Common myeloid progenitor, CD34-positive (primary cell): ENCODE data around the gene COG1.

ENCODE experiments used
- CTCF ChIA-PET: fragments of 350-600 bp; sonication (Branson Sonifier 250); formaldehyde crosslinking; loops from one replicate; lab custom pipeline; 2021; ENCODE audit warnings: antibody characterized with exemption; lab: Charles Lee
- POLR2A ChIA-PET: fragments of 350-600 bp; sonication (Branson Sonifier 250); formaldehyde crosslinking; loops from one replicate; lab custom pipeline; 2021; ENCODE audit warnings: antibody characterized with exemption; lab: Charles Lee
- DNase-seq, 3 donors: peaks; one replicate each; pipeline versions ENCODE4 v3.0.0 to v3.0.0-alpha.2; 2013
- H3K27ac ChIP-seq, 2 experiments: 1 replicate in 1 of 2; 2 replicates in 1 of 2; pipeline ENCODE4 v1.7.0; 2013; ENCODE audit warnings: inconsistent platforms in 2 of 2, low read length in 2 of 2, mild to moderate bottlenecking in 2 of 2, low read depth in 1 of 2, moderate library complexity in 1 of 2; ENCODE audit not compliant: severe bottlenecking in 2 of 2, insufficient read depth in 1 of 2, poor library complexity in 1 of 2
- H3K27me3 ChIP-seq, 5 experiments: replicated peaks in 2 of 5; 1 replicate in 3 of 5; 2 replicates in 2 of 5; pipeline versions ENCODE4 v1.6.1 to v1.7.0; 2013; ENCODE audit warnings: low read length in 4 of 5, mild to moderate bottlenecking in 2 of 5, moderate library complexity in 2 of 5, inconsistent platforms in 1 of 5; ENCODE audit not compliant: insufficient read depth in 5 of 5, control insufficient read depth in 4 of 5
- H3K36me3 ChIP-seq, 4 experiments: 1 replicate in 2 of 4; 2 replicates in 2 of 4; pipeline versions ENCODE4 v1.6.1 to v1.7.0; 2013; ENCODE audit warnings: low read length in 3 of 4, control low read depth in 1 of 4, mild to moderate bottlenecking in 1 of 4; ENCODE audit not compliant: control insufficient read depth in 4 of 4, insufficient read depth in 4 of 4
- H3K4me1 ChIP-seq, 4 experiments: 1 replicate in 3 of 4; 2 replicates in 1 of 4; pipeline versions ENCODE4 v1.6.1 to v1.7.1; 2013; ENCODE audit warnings: low read length in 3 of 4, mild to moderate bottlenecking in 3 of 4, control low read depth in 1 of 4, inconsistent platforms in 1 of 4, moderate library complexity in 1 of 4; ENCODE audit not compliant: control insufficient read depth in 4 of 4, insufficient read depth in 4 of 4; ENCODE audit errors: control extremely low read depth in 1 of 4
- H3K4me3 ChIP-seq, 7 experiments: 1 replicate in 4 of 7; 2 replicates in 3 of 7; pipeline versions ENCODE4 v1.5.1 to v1.7.0; 2013; ENCODE audit warnings: mild to moderate bottlenecking in 7 of 7, low read length in 6 of 7, moderate library complexity in 6 of 7, inconsistent platforms in 2 of 7, low read depth in 2 of 7, control low read depth in 1 of 7; ENCODE audit not compliant: insufficient read depth in 4 of 7, control insufficient read depth in 1 of 7; ENCODE audit errors: extremely low read depth in 1 of 7
- H3K9me3 ChIP-seq, 5 experiments: 1 replicate in 4 of 5; 2 replicates in 1 of 5; pipeline versions ENCODE4 v1.6.1 to v1.7.1; 2013; ENCODE audit warnings: low read length in 4 of 5, mild to moderate bottlenecking in 2 of 5, inconsistent platforms in 1 of 5, low read depth in 1 of 5, moderate library complexity in 1 of 5; ENCODE audit not compliant: control insufficient read depth in 4 of 5, insufficient read depth in 2 of 5; ENCODE audit errors: control extremely low read depth in 1 of 5
- WGBS: methylation state at CpG from one replicate; pipeline ENCODE4 v1.1.5; 2013; ENCODE audit not compliant: insufficient coverage; 5-methylcytosine and 5-hydroxymethylcytosine counted together

Gene COG1

DNA sequence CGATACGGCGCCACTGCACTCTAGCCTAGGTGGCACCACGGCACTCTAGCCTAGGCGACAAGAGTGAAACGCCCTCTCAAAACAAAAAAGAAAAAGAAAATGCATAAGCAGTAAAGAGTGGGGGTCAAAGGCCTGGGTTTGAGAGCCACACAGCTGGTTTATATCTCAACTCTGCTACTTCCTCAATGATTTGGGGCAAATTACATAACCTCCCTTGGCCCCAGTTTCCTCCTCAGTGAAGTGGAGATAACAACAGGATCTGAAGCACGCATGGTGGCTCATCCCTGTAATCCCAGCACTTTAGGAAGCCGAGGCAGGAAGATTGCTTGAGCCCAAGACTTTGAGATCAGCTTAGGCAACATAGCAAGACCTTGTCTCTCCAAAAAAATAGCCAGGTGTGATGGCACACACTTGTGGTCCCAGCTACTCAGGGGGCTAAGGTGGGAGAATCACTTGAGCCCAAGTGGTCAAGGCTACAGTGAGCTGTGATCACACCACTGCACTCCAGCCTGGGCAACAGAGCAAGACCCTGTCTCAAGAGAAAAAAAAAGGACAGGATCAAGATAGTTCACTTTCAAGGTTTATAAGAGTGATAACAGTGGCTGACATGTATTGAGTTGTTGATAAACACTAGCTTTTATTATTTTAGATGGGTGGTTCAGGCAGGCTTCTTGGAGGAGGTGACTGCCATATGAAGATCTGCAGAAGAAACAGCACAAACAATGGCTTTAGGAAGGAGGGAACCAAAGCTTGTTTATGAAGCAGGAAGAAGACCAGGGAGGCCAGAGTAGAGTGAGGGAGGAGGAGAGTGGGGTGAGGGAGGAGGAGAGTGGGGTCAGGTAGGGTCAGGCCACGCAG lies 8.5 kb upstream of the COG1 start:
- H3K36me3 ChIP-seq, result no peaks in the 10 kb centered on the region
- CTCF ChIA-PET, result interaction anchor here (1.2 to 2.9 kb wide), 4 partner anchors 44 to 627 kb away, joined by 3 to 13 read pairs (median 6); no protein-coding TSS in a partner anchor
- 64% methylated on average over 7 of the region's 9 CpGs for WGBS
- no peak overlapping the region for H3K4me3 ChIP-seq
- H3K4me1 ChIP-seq, result peaks cover 0 to 11% (median 3%) of the 10 kb centered on the region in 4 experiments
- H3K27ac ChIP-seq, result no peak overlapping the region
- POLR2A ChIA-PET, result no interaction called here
- peak in 2 of 3 donors; percentile 28 to 46 for DNase-seq
- H3K27me3 ChIP-seq, result no peaks in the 10 kb centered on the region
- H3K9me3 ChIP-seq, result no peaks in the 10 kb centered on the region

DNA sequence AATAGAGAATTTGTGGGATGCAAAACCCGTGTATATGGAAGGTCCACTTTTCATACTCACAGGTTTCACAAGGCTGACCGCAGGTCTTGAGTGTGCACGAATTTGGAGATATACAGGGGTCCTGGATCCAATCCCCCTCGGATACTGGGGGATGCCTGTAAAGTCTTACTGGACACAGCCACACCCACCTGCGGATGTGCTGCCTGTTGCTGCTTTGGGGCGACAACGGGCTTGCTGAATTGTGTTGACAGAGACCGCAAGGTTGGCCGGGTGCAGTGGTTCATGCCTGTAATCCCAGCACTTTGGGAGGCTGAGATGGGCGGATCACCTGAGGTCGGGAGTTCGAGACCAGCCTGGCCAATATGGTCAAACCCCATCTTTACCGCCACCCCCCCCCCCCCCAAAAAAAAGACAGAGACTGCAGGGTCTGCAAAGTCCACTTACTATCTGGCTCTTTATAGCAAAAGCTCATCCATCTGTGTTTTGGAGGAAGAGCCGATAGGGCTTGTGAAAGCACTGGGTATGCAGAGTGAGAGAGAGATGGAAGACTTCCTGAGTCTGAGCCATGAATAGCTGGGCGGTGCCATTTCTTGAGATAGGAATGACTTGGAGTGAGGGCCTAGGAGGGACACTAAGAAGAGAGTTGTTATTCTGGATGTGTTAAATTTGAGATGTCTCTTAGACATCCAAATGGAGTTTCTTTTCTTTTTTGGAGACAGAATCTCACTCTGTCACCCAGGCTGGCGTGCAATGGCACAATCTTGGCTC lies 6.4 kb upstream of the COG1 start:
- H3K27ac ChIP-seq, result no peak overlapping the region
- POLR2A ChIA-PET, result no interaction called here
- no peaks in the 10 kb centered on the region for H3K9me3 ChIP-seq
- H3K27me3 ChIP-seq, result no peaks in the 10 kb centered on the region
- CTCF ChIA-PET, result interaction anchor here (5.7 kb wide), 1 partner anchor 460 kb away, joined by 55 read pairs; no protein-coding TSS in a partner anchor
- WGBS, result 91% methylated on average over 12 of the region's 16 CpGs
- no peak for DNase-seq
- peaks cover 0 to 23% (median 5%) of the 10 kb centered on the region in 4 experiments for H3K4me1 ChIP-seq
- H3K36me3 ChIP-seq, result no peaks in the 10 kb centered on the region
- no peak overlapping the region for H3K4me3 ChIP-seq

GRCh38 chr17:73187203-73187769 lies 5.6 kb upstream of the COG1 start:
- 94% methylated on average over 6 of the region's 9 CpGs for WGBS
- H3K4me3 ChIP-seq, result no peak overlapping the region
- POLR2A ChIA-PET, result no interaction called here

DNA sequence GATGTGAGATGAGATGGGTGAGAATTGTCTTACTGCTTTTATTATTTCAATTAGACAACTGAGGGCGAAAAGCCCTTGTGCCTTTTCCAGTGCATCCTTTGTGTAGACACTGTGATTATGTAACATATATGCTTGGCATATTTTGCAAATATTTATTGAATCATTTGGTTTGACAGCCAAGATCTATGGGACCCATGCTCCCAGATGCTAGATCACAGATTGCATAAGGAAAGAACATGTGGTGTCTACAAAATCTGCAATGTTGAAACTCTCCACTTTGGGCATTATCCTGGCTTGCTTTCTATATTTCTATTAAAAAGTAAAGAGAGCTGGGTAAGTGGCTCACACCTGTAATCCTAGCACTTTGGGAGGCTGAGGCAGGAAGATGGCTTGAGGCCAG lies 4.8 kb upstream of the COG1 start:
- POLR2A ChIA-PET, result no interaction called here
- no peaks in the 10 kb centered on the region for H3K27me3 ChIP-seq
- CTCF ChIA-PET, result interaction anchor here (0.6 to 5.7 kb wide), 4 partner anchors 51 to 461 kb away, joined by 3 to 55 read pairs (median 3); no protein-coding TSS in a partner anchor
- no peak overlapping the region for H3K4me3 ChIP-seq
- 100% methylated on average over 1 of the region's 1 CpG for WGBS
- no peak overlapping the region for H3K27ac ChIP-seq
- peaks cover 0 to 29% (median 12%) of the 10 kb centered on the region in 4 experiments for H3K4me1 ChIP-seq
- DNase-seq, result no peak
- H3K36me3 ChIP-seq, result no peaks in the 10 kb centered on the region
- no peaks in the 10 kb centered on the region for H3K9me3 ChIP-seq

More at GRCh38 chr17:73187203-73187769, 5.6 kb upstream of the COG1 start:
- CTCF ChIA-PET, result interaction anchor here (0.6 to 5.7 kb wide), 2 partner anchors 51 to 461 kb away, joined by 3 to 55 read pairs; no protein-coding TSS in a partner anchor
- Histone ChIP-seq H3K27me3 (no peaks in the 10 kb centered on the region), H3K27ac (no peak overlapping the region), H3K9me3 (no peaks in the 10 kb centered on the region), H3K4me1 (peaks cover 0 to 29% (median 11%) of the 10 kb centered on the region in 4 experiments), H3K36me3 (no peaks in the 10 kb centered on the region)
- no peak for DNase-seq

GRCh38 chr17:73189417-73190099 lies 3.3 kb upstream of the COG1 start:
- WGBS, result 75% methylated on average over 6 of the region's 6 CpGs
- Histone ChIP-seq H3K9me3 (no peaks in the 10 kb centered on the region), H3K4me1 (peaks cover 0 to 27% (median 17%) of the 10 kb centered on the region in 4 experiments), H3K4me3 (no peak overlapping the region), H3K27ac (no peak overlapping the region), H3K36me3 (no peaks in the 10 kb centered on the region), H3K27me3 (no peaks in the 10 kb centered on the region)
- ChIA-PET POLR2A (no interaction called here), CTCF (interaction anchor here (0.6 to 5.7 kb wide), 15 partner anchors 16 to 633 kb away, joined by 3 to 55 read pairs (median 4); a partner anchor contains a TSS)
- peak in 2 of 3 donors; percentile 38 to 45 for DNase-seq

DNA sequence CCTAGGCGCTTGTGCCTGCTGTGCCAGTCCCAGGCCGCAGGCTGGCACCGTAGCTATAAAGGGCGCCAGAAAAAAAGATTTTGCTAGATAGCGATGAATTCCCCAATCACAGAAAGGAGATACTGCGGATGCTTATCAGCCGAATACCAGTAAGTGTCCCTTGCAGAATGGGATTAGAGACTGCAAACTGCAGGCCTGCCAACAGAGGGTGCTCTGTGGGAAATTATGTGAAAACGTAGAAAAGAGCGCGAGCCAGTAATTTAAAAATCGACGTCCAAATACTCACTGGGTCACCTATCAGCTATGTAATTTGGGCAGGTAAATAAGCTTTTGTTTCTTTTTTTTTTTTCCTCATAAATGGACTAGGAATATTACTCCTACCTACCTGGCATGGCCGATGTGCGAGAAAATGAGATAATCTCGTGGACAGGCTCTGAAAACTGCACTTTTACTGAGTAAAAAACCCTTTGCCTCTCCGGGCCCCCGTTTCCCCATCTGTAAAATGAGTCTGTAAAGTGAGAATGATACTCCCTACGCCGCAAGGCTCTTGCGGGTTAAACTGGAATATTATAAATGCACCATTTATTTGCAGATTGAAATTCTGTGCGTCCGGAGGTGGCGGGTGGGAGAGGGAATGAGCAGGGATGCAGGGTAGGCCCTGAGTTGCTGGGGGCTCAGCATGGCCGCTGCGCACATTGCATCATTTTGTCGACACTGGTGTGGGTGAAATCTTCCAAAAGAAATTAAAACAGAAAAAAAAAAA lies 1.2 kb upstream of the COG1 start:
- WGBS, result 4% methylated on average over 17 of the region's 26 CpGs
- DNase-seq, result peak; percentile 70 to 80 (median 73)
- Histone ChIP-seq H3K4me1 (peaks cover 0 to 25% (median 16%) of the 10 kb centered on the region in 4 experiments), H3K9me3 (no peaks in the 10 kb centered on the region), H3K27me3 (no peaks in the 10 kb centered on the region), H3K36me3 (peaks cover 0 to 13% (median 5%) of the 10 kb centered on the region in 4 experiments), H3K4me3 (peak overlapping the region; percentile 69 to 96 (median 87)), H3K27ac (peak overlapping the region in 1 of 2 experiments; percentile 81)
- POLR2A ChIA-PET, result no interaction called here
- CTCF ChIA-PET, result interaction anchor here (0.7 to 2.1 kb wide), 18 partner anchors 9 to 635 kb away, joined by 3 to 9 read pairs (median 4); partner anchors contain the start of gene SSTR2
